ENCODE results near the gene AIF1. TPM values are rescaled to one million over a fixed set of nuclear protein-coding genes. Genes with fewer than 3 reads are reported as not detected.

The AIF1 gene
- total and polyA plus RNA-seq, 10 donors: 258 to 479 (median 311) TPM

GRCh38 chr6:31579119-31579505 is 35.9 kb upstream of the AIF1 start:
- H3K4me1 ChIP-seq: peaks cover 48 to 94% (median 87%) of the 10 kb centered on the region in 6 donors
- 74 to 97% (median 86%) methylated on average over 3 of the region's 3 CpGs for WGBS, 5 donors

GRCh38 chr6:31579546-31580437 is 35.2 kb upstream of the AIF1 start:
- intact Hi-C loops (cut with DNase I; ENCODE audit: low total_unique reads): no loop called here
- TF ChIP-seq POLR2A (IDR thresholded peaks at IDR 0.05): no peak
- no peak for TF ChIP-seq POLR2AphosphoS5 (IDR thresholded peaks at IDR 0.05)
- no peak for TF ChIP-seq CTCF (IDR thresholded peaks at IDR 0.05 in 8 of 11, conservative IDR thresholded peaks at IDR 0.05 in 3 of 11)
- 66 to 81% (median 73%) methylated on average over 8 of the region's 8 CpGs for WGBS, 5 donors
- Histone ChIP-seq H3K36me3 (peaks cover 0 to 22% (median 1%) of the 10 kb centered on the region in 6 donors), H3K4me1 (peaks cover 49 to 94% (median 87%) of the 10 kb centered on the region in 6 donors), H3K9me3 (no peaks in the 10 kb centered on the region), H3K4me3 (peak overlapping the region; percentile 61 to 97 (median 82)), H3K27me3 (replicated peaks in 1 of 7) (no peaks in the 10 kb centered on the region), H3K27ac (peak overlapping the region; percentile 27 to 98 (median 96))
- no peak for DNase-seq

More at GRCh38 chr6:31579119-31579505, 35.9 kb upstream of the AIF1 start:
- H3K4me3 ChIP-seq: peak overlapping the region in 1 of 8 donors; percentile 97
- H3K9me3 ChIP-seq: no peaks in the 10 kb centered on the region
- intact Hi-C loops (cut with DNase I; ENCODE audit: low total_unique reads): no loop called here
- no peak for TF ChIP-seq POLR2AphosphoS5 (IDR thresholded peaks at IDR 0.05)
- TF ChIP-seq POLR2A (IDR thresholded peaks at IDR 0.05): no peak
- TF ChIP-seq CTCF (IDR thresholded peaks at IDR 0.05 in 8 of 11, conservative IDR thresholded peaks at IDR 0.05 in 3 of 11): no peak
- peak overlapping the region in 7 of 8 donors; percentile 91 to 98 (median 96) for H3K27ac ChIP-seq
- no peak for DNase-seq
- peaks cover 0 to 22% (median 1%) of the 10 kb centered on the region in 6 donors for H3K36me3 ChIP-seq
- H3K27me3 ChIP-seq (replicated peaks in 1 of 7): no peaks in the 10 kb centered on the region

GRCh38 chr6:31580438-31580740 is 34.6 kb upstream of the AIF1 start:
- no peak for DNase-seq
- Histone ChIP-seq H3K27me3 (replicated peaks in 1 of 7) (no peaks in the 10 kb centered on the region), H3K9me3 (no peaks in the 10 kb centered on the region), H3K4me1 (peaks cover 51 to 94% (median 87%) of the 10 kb centered on the region in 6 donors), H3K36me3 (peaks cover 0 to 22% (median 1%) of the 10 kb centered on the region in 6 donors), H3K4me3 (peak overlapping the region; percentile 61 to 97 (median 82)), H3K27ac (peak overlapping the region; percentile 66 to 98 (median 96))
- 24 to 34% (median 25%) methylated on average over 11 of the region's 11 CpGs for WGBS, 5 donors
- intact Hi-C loops (cut with DNase I; ENCODE audit: low total_unique reads): no loop called here
- TF ChIP-seq POLR2A (IDR thresholded peaks at IDR 0.05) (no peak), CTCF (IDR thresholded peaks at IDR 0.05 in 8 of 11, conservative IDR thresholded peaks at IDR 0.05 in 3 of 11) (no peak), POLR2AphosphoS5 (IDR thresholded peaks at IDR 0.05) (no peak)

- Histone ChIP-seq H3K4me1 (peaks cover 56 to 94% (median 91%) of the 10 kb centered on the region in 6 donors), H3K27me3 (replicated peaks in 1 of 7) (no peaks in the 10 kb centered on the region), H3K4me3 (peak overlapping the region; percentile 61 to 97 (median 82)), H3K27ac (peak overlapping the region; percentile 66 to 98 (median 96)), H3K9me3 (no peaks in the 10 kb centered on the region), H3K36me3 (peaks cover 0 to 22% (median 1%) of the 10 kb centered on the region in 6 donors)
- intact Hi-C loops (cut with DNase I; ENCODE audit: low total_unique reads): no loop called here
- peak; percentile 29 to 43 (median 38) for TF ChIP-seq POLR2A (IDR thresholded peaks at IDR 0.05)
- peak; percentile 85 to 94 (median 93) for TF ChIP-seq POLR2AphosphoS5 (IDR thresholded peaks at IDR 0.05)
- TF ChIP-seq CTCF (IDR thresholded peaks at IDR 0.05 in 8 of 11, conservative IDR thresholded peaks at IDR 0.05 in 3 of 11): peak; percentile 92 to 100 (median 98)
- DNase-seq: peak; percentile 99
- 0 to 1% (median 0%) methylated on average over 30 to 62 of the region's 62 CpGs for WGBS, 5 donors
Observed at GRCh38 chr6:31580807-31581433, 34.1 kb upstream of the AIF1 start.

Data from spleen (tissue), 11 donors.